ENCODE results near the gene MBD3L2B.
"Not testable (repeated sequence)": the region's sequence is repeated elsewhere in the genome, so short reads cannot be mapped to it uniquely, and the experiment has no call there.

DNA sequence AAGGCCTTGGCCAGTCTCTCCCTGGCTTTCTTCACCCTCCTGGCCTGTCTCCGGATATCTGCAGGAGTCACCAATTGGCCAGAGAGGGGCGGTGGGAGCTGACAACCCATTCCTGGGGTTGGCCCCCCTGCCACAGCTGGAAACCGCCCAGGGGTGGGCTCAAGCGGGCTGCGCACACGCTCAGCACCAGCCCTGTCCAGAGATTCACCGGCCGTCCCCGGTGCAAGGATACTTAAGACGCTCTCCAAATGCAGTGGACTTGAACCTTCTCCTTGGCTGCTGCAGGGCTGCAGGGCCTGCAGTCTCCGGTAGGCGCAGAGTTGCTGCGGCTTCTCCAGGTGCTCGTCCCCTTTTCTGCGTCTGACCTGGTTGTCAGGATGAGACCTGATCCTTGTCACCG lies 35.1 kb upstream of the MBD3L2B start:
- not testable (repeated sequence) for TF ChIP-seq POLR2AphosphoS5 (IDR thresholded peaks at IDR 0.05; ENCODE audit: low read depth)
- TF ChIP-seq, protein P1, sequence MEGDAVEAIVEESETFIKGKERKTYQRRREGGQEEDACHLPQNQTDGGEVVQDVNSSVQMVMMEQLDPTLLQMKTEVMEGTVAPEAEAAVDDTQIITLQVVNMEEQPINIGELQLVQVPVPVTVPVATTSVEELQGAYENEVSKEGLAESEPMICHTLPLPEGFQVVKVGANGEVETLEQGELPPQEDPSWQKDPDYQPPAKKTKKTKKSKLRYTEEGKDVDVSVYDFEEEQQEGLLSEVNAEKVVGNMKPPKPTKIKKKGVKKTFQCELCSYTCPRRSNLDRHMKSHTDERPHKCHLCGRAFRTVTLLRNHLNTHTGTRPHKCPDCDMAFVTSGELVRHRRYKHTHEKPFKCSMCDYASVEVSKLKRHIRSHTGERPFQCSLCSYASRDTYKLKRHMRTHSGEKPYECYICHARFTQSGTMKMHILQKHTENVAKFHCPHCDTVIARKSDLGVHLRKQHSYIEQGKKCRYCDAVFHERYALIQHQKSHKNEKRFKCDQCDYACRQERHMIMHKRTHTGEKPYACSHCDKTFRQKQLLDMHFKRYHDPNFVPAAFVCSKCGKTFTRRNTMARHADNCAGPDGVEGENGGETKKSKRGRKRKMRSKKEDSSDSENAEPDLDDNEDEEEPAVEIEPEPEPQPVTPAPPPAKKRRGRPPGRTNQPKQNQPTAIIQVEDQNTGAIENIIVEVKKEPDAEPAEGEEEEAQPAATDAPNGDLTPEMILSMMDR (conservative IDR thresholded peaks at IDR 0.05; ENCODE audit: low read depth in 2 of 2) = not testable (repeated sequence)
- TF ChIP-seq, protein P2, sequence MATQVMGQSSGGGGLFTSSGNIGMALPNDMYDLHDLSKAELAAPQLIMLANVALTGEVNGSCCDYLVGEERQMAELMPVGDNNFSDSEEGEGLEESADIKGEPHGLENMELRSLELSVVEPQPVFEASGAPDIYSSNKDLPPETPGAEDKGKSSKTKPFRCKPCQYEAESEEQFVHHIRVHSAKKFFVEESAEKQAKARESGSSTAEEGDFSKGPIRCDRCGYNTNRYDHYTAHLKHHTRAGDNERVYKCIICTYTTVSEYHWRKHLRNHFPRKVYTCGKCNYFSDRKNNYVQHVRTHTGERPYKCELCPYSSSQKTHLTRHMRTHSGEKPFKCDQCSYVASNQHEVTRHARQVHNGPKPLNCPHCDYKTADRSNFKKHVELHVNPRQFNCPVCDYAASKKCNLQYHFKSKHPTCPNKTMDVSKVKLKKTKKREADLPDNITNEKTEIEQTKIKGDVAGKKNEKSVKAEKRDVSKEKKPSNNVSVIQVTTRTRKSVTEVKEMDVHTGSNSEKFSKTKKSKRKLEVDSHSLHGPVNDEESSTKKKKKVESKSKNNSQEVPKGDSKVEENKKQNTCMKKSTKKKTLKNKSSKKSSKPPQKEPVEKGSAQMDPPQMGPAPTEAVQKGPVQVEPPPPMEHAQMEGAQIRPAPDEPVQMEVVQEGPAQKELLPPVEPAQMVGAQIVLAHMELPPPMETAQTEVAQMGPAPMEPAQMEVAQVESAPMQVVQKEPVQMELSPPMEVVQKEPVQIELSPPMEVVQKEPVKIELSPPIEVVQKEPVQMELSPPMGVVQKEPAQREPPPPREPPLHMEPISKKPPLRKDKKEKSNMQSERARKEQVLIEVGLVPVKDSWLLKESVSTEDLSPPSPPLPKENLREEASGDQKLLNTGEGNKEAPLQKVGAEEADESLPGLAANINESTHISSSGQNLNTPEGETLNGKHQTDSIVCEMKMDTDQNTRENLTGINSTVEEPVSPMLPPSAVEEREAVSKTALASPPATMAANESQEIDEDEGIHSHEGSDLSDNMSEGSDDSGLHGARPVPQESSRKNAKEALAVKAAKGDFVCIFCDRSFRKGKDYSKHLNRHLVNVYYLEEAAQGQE (IDR thresholded peaks at IDR 0.05; ENCODE audit: unreplicated experiment) = not testable (repeated sequence)
